Measurements from ENCODE around the gene MARVELD1. TPM values are rescaled to one million over a fixed set of nuclear protein-coding genes. Genes with fewer than 3 reads are reported as not detected.

Gene MARVELD1
- total RNA-seq, 2 donors from 2014 or later, result 4.3 to 6.5 TPM

GRCh38 chr10:97759158-97759887, 45.8 kb downstream of the MARVELD1 start:
- H3K27me3 ChIP-seq, result no peaks in the 10 kb centered on the region
- H3K27ac ChIP-seq, result peak overlapping the region in 2 of 4 donors; percentile 27 to 89
- H3K4me3 ChIP-seq, result no peak overlapping the region
- TF ChIP-seq CTCF (IDR thresholded peaks at IDR 0.05) (peak; percentile 87 to 94 (median 92)), POLR2A (IDR thresholded peaks at IDR 0.05) (no peak)
- intact Hi-C loops (cut with DNase I), result loop anchor here (5.0 kb wide), 1 partner anchor 108 kb away; no protein-coding TSS in a partner anchor
- H3K9me3 ChIP-seq, result no peaks in the 10 kb centered on the region
- peak; percentile 73 to 82 (median 80) for DNase-seq
- peaks cover 0 to 15% of the 10 kb centered on the region in 2 donors for H3K36me3 ChIP-seq (replicated peaks in 1 of 2; ENCODE audit: insufficient read depth in 1 of 2, low read depth in 2 of 2)
- WGBS, 2 donors, result 33 to 49% methylated on average over 3 to 5 of the region's 5 CpGs
- ATAC-seq, result peak; percentile 67
- peaks cover 33% of the 10 kb centered on the region for H3K4me1 ChIP-seq

DNA sequence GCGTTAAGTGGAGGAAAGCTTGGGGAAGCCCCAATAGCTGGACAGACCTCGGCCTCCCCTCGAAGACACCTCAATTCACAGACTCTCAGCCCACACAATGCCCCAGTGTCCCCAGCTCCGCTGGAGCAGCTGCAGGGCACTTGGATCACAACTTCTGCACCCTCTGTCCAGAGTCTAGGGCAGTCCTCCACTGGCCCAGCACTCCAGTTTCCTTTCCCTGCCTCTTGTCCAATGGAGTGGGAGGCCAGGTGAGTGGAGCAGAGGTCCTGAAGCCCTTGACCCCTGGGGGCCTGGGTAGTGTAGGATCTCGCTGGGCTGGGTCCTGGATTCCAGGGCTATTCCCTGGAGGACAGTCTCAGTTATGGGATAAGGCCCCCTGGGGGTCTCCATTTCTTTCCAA, 46.4 kb downstream of the MARVELD1 start:
- ATAC-seq, result no peak
- intact Hi-C loops (cut with DNase I), result loop anchor here (5.0 kb wide), 1 partner anchor 107 kb away; no protein-coding TSS in a partner anchor
- Histone ChIP-seq H3K36me3 (replicated peaks in 1 of 2; ENCODE audit: insufficient read depth in 1 of 2, low read depth in 2 of 2) (peaks cover 0 to 12% of the 10 kb centered on the region in 2 donors), H3K27me3 (no peaks in the 10 kb centered on the region), H3K27ac (peak overlapping the region in 3 of 4 donors; percentile 4 to 89 (median 27)), H3K4me3 (no peak overlapping the region), H3K9me3 (no peaks in the 10 kb centered on the region), H3K4me1 (peaks cover 38% of the 10 kb centered on the region)
- TF ChIP-seq POLR2A (IDR thresholded peaks at IDR 0.05) (no peak), CTCF (IDR thresholded peaks at IDR 0.05) (no peak)
- WGBS, 2 donors, result 66 to 83% methylated on average over 5 of the region's 5 CpGs
- DNase-seq, result no peak

GRCh38 chr10:97760461-97761257, 47.1 kb downstream of the MARVELD1 start:
- Histone ChIP-seq H3K36me3 (replicated peaks in 1 of 2; ENCODE audit: insufficient read depth in 1 of 2, low read depth in 2 of 2) (peaks cover 0 to 7% of the 10 kb centered on the region in 2 donors), H3K27ac (peak overlapping the region in 3 of 4 donors; percentile 4 to 89 (median 8)), H3K9me3 (no peaks in the 10 kb centered on the region), H3K4me3 (no peak overlapping the region), H3K4me1 (peaks cover 45% of the 10 kb centered on the region), H3K27me3 (no peaks in the 10 kb centered on the region)
- DNase-seq (no peak), ATAC-seq (no peak)
- 89 to 98% methylated on average over 7 to 11 of the region's 11 CpGs for WGBS, 2 donors
- TF ChIP-seq CTCF (IDR thresholded peaks at IDR 0.05), result no peak
- no peak for TF ChIP-seq POLR2A (IDR thresholded peaks at IDR 0.05)
- intact Hi-C loops (cut with DNase I), result no loop called here

GRCh38 chr10:97761331-97761865, 47.9 kb downstream of the MARVELD1 start:
- H3K4me3 ChIP-seq, result no peak overlapping the region
- H3K36me3 ChIP-seq (replicated peaks in 1 of 2; ENCODE audit: insufficient read depth in 1 of 2, low read depth in 2 of 2), result peaks cover 0 to 5% of the 10 kb centered on the region in 2 donors
- H3K9me3 ChIP-seq, result no peaks in the 10 kb centered on the region
- H3K4me1 ChIP-seq, result peaks cover 47% of the 10 kb centered on the region
- H3K27me3 ChIP-seq, result no peaks in the 10 kb centered on the region
- peak overlapping the region in 2 of 4 donors; percentile 8 to 89 for H3K27ac ChIP-seq
- TF ChIP-seq CTCF (IDR thresholded peaks at IDR 0.05), result no peak
- TF ChIP-seq POLR2A (IDR thresholded peaks at IDR 0.05), result no peak
- 93 to 99% methylated on average over 7 to 8 of the region's 8 CpGs for WGBS, 2 donors
- DNase-seq, result no peak
- intact Hi-C loops (cut with DNase I), result no loop called here
- no peak for ATAC-seq

Data from body of pancreas (tissue), 4 donors.